ENCODE measurements around the gene PYGB.
A peak's percentile ranks its signal among the peaks of the same experiment; 100 is the strongest.

Gene PYGB

GRCh38 chr20:25269057-25269832 lies 21.4 kb downstream of the PYGB start:
- DNase-seq = no peak

- DNase-seq = no peak
These were observed 21.9 kb downstream of the PYGB start for GRCh38 chr20:25269833-25270170.

DNA sequence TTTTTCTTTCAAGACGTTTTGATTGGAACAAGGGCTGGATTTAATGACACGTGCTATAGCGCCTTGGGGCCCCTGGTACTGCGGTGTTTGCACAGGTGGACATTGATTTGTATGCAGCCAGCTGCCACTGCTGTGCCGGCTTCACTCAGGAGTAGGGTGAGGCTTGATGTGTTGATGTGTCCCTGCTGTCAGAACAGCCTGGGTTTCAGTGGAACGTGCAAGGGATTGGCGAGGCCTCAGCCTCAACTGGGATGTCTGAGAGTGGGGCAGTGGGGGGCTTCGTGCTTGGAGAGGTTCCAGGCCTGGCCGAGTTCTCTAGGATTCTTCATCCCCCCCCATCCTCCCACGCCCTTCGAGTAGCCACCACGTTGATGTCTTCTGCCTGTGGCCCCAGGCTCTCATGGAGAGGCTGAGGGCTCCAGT lies 23.0 kb downstream of the PYGB start:
- DNase-seq = no peak

GRCh38 chr20:25271486-25272222 lies 23.8 kb downstream of the PYGB start:
- DNase-seq = no peak

DNA sequence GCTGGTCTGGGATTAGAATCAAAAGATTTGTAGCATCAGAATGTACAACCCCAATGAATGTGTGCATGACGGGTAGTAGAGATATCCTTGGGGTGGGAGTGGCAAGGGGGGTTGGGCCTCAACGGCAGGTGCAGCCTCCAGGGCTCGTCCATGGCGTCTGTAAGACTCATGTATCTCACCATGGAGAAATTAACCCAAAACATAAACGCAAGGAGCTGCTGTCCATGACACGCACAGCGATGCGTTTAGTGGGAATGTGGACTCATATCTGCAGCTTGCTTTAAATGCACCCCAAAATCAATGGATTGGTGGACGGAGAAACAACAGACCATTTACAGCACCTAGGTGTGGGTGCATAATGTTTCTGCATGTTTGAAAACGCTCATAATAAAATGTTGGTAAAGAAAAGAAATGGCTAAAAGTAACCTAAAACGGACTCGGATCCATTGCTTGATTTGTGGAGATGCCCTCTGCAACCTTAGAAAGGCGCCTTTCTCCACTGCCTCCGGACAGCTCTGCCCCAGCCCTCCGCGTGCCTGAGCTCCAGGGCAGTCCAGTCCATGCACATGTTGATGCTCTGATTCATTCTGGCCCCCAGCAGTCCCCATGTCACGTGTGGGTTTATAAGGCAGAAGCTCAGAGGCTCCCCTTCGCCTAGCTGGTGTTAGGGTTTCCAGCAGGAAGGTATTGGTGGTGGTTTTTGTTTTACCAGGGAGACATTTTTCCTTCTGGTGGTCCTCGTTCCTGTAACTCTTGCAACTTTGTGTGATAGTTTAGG lies 24.5 kb downstream of the PYGB start:
- peak in 2 of 56 donors; percentile 36 to 49 for DNase-seq

GRCh38 chr20:25273046-25273445 lies 25.2 kb downstream of the PYGB start:
- peak in 26 of 56 donors; percentile 17 to 58 (median 38) for DNase-seq

DNA sequence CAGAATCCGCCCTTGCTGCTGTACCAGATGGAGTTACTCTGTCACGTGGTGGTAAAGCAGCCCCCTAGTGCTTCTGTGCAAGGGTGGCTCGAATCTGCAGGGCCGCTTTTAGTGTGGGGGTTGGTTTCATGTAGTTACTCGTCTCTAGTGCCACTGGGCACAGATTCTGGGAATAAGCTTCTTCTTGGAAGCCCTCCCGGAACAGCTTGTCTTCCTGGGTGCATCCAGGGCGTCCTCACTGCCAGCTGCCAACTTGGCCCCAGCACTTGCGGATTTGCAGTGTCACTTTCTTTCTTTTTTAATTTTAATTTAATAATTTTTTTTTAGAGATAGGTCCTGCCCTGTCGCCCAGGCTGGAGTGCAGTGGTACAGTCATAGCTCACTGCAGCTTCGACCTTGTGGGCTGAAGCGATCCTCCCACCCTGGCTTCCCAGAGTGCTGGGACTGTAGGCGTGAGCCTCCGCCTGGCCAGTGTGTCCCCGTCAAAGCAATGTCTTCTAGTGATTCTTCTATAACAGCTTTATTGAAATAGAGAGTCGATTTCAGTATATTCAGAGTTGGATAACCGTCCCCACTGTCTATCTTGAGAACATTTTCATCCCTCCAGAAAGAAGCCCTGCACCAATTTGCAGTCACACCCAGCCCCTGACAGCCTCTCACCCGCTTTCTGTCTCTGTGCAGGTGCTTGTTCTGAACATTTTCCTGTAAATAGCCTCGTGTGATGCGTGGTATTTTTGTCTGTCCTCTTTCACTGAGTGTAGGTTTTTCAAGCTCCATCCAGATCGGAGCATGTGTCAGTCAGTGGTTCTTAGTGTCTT lies 25.9 kb downstream of the PYGB start:
- DNase-seq = peak in 13 of 56 donors; percentile 16 to 54 (median 31)

DNA sequence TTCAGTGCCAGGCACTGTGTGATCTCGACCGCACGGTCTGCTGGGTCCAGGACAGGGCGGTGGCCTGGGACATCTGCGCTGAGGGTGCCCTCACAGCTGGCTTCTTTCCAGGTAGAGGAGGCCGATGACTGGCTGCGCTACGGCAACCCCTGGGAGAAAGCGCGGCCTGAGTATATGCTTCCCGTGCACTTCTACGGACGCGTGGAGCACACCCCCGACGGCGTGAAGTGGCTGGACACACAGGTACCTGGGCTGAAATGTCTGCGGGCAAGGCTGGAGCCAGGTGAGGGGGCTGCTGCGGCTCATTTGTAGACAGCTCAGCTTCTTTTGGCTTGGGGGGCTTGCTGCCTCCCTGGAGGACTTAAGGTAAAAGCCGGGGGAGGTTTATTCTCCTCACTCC lies 26.6 kb downstream of the PYGB start:
- DNase-seq = no peak

- DNase-seq = peak in 2 of 56 donors; percentile 26 to 28
These were observed 27.3 kb downstream of the PYGB start for GRCh38 chr20:25274891-25275812.

- no peak for DNase-seq
These were observed 28.1 kb downstream of the PYGB start for GRCh38 chr20:25275813-25276532.

DNA sequence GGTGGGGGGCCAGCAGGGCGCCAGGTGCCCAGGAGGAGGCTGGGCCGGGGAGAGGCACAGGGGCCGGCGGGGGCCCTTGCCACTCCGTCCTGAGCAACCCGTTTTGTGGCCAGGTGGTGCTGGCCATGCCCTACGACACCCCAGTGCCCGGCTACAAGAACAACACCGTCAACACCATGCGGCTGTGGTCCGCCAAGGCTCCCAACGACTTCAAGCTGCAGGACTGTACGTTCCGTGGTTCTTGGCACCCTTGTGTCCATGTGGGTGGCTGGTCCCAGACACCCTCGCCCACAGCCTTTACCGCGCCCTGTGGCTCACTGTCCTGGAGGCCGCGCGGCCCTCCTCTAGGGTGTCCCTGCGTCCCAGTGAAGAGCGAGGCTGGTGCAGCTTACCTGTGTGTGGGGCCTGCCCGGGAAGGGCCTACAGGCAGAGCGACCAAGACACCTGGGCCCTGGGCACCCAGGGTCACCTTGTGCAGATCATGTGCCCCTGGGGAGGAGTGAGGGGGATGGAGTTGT lies 28.7 kb downstream of the PYGB start:
- no peak for DNase-seq

- DNase-seq = no peak
These were observed 29.3 kb downstream of the PYGB start for GRCh38 chr20:25277051-25277801.

DNA sequence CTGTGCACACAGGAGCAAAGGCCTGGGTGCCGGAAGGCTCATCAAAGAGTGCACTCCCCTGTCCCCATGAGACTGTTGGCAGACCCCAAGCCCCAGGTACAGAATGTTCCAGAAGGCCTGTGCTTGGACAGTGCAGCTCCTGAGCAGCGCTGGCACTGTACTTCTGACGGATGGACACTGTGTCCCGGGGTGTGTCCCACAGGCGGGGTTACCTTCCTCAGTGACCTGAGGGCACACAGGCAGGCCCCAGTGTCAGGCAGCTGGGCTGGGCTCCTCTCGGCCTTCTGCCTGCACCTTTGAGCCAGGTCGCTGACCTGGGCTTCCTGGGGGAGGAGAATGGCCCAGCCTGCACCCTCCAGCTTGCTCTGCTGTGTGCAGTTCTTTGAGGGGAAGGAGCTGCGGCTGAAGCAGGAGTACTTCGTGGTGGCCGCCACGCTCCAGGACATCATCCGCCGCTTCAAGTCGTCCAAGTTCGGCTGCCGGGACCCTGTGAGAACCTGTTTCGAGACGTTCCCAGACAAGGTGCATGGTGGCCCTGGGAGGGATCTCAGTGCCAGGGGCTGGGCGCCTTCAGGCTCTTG lies 30.1 kb downstream of the PYGB start:
- no peak for DNase-seq

- no peak for DNase-seq
These were observed 30.9 kb downstream of the PYGB start for GRCh38 chr20:25278636-25279361.

- DNase-seq = no peak
These were observed 31.5 kb downstream of the PYGB start for GRCh38 chr20:25279403-25279802.

DNA sequence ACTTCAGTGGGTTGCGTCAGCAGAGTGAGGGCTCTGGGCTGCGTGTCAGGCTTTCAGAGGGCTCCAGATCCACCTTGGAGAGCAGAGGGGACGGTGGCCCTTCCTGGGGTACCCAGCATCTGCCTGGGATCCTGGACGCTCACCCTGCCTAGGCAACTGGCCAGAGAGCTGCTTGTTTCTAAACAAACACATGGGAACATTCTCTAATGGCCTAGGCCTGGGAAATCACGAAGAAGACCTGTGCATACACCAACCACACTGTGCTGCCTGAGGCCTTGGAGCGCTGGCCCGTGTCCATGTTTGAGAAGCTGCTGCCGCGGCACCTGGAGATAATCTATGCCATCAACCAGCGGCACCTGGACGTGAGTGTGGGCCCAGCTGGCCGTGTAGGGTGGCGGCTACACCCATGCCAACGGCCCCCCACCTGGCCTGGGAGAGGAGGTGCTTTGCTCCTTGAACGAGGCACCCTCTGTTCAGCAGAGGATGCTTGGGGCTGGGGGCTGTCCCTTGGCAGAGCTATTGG lies 32.2 kb downstream of the PYGB start:
- DNase-seq = peak in 2 of 56 donors; percentile 16 to 20

Measured in nucleus accumbens (tissue), 56 donors.